Fibroblast of villous mesenchyme (primary cell): ENCODE measurements around the gene APAF1. TPM values are rescaled to one million over a fixed set of nuclear protein-coding genes. Genes with fewer than 3 reads are reported as not detected.

ENCODE experiments used
- DNase-seq: peaks from one replicate; pipeline ENCODE4 v3.0.0-alpha.2; 2010; ENCODE audit warnings: low read depth
- H3K4me3 ChIP-seq: 2 replicates; pipeline ENCODE4 v1.5.1; 2011; ENCODE audit warnings: low read depth, mild to moderate bottlenecking, low read length
- total RNA-seq: library from RNA; depleted of rRNA; stranded (reverse); fragments of >200 nt; gene quantifications from 2 replicates; pipeline ENCODE4 v1.2.3, GENCODE V29; 2012
- TF ChIP-seq, protein P1 (sequence below): IDR thresholded peaks from 2 replicates; pipeline ENCODE4 v1.5.1; 2012; ENCODE audit warnings: low read depth, mild to moderate bottlenecking, low read length; ENCODE audit not compliant: insufficient read depth

APAF1 gene
- total RNA-seq, 1 donor = 40.2 TPM

DNA sequence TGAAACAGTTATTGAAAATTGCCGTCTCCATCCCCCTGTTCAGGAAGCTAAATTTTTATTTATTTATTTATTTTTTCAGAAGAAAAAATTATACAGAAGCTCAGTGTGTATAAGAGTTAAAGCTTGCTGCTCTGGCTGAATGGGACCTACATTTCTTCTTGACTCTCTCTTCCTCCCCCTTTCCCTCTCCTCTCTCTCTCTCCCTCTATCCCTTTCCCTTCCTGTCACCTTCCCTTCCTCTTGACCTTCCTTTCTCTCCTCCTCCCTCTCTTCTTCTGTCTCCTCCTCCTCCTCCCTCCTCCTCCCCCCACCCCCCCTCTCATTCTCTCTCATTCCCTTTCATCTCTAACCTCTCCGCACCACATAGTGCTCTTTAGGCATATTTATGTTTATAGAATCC is 39.1 kb downstream of the APAF1 start:
- no peak overlapping the region for H3K4me3 ChIP-seq
- TF ChIP-seq, protein P1, sequence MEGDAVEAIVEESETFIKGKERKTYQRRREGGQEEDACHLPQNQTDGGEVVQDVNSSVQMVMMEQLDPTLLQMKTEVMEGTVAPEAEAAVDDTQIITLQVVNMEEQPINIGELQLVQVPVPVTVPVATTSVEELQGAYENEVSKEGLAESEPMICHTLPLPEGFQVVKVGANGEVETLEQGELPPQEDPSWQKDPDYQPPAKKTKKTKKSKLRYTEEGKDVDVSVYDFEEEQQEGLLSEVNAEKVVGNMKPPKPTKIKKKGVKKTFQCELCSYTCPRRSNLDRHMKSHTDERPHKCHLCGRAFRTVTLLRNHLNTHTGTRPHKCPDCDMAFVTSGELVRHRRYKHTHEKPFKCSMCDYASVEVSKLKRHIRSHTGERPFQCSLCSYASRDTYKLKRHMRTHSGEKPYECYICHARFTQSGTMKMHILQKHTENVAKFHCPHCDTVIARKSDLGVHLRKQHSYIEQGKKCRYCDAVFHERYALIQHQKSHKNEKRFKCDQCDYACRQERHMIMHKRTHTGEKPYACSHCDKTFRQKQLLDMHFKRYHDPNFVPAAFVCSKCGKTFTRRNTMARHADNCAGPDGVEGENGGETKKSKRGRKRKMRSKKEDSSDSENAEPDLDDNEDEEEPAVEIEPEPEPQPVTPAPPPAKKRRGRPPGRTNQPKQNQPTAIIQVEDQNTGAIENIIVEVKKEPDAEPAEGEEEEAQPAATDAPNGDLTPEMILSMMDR = no peak
- DNase-seq = no peak

DNA sequence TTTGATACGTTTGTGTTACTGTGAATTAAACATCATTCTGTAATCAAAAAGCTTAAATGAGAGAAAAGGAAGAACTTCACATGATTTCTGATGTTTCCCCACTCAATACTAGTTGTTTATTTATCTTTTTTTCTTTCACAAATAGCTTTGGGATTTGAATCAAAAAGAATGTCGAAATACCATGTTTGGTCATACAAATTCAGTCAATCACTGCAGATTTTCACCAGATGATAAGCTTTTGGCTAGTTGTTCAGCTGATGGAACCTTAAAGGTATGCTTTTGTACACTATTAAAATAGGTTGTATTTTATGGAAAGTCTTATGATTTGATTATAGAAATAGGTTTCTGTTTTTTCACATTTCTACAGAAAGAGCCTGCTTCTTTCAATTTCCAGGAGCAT is 41.5 kb downstream of the APAF1 start:
- TF ChIP-seq, protein P1 = no peak
- DNase-seq = peak; percentile 9
- H3K4me3 ChIP-seq = no peak overlapping the region

DNA sequence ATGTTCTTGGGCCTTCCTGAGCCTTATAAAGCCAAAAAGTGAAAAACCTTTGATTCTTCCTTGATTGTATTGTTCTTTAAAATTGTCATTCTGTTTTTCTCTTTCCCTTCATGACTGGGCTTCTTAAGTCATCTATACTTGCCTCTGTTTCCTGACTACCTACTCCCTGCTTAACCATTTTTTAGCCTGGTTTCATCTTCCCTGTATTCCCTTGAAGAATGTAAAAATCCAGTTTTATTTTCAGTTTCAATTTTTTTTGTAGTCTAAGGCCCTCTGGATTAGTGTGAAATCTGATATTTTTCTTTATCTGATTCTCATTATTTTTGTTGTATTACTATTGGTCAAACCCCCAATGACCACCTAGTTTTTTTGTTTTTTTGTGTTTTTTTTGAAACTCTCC is 46.3 kb downstream of the APAF1 start:
- DNase-seq = no peak
- TF ChIP-seq, protein P1 = no peak
- H3K4me3 ChIP-seq = no peak overlapping the region

DNA sequence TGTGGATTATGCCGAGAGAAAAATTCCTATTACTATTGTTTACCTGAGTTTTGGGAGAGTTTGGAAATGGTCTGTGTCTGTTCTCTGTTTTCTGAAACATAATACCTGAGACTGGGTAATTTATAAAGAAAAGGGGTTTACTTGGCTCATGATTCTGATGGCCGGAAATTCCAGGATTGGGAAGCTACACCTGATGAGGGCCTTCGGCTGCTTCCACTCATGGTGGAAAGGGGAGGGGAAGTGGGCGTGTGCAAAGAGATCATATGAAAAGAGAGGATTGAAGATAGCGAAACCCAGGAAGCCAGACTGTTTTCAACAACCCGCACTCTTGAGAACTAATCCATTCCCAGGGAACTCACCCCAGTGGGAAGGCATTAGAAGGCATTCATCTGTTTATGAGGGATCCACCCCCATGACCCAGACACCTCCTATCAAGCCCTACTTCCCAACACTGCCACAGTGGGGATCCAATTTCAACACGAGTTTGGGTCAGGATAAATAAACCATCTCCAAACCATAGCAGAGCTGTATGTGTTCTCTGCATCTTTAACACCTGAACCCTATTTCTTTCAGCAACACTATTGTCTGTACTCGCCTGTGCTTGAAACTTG is 51.1 kb downstream of the APAF1 start:
- DNase-seq = peak; percentile 54
- TF ChIP-seq, protein P1 = no peak
- H3K4me3 ChIP-seq = no peak overlapping the region

DNA sequence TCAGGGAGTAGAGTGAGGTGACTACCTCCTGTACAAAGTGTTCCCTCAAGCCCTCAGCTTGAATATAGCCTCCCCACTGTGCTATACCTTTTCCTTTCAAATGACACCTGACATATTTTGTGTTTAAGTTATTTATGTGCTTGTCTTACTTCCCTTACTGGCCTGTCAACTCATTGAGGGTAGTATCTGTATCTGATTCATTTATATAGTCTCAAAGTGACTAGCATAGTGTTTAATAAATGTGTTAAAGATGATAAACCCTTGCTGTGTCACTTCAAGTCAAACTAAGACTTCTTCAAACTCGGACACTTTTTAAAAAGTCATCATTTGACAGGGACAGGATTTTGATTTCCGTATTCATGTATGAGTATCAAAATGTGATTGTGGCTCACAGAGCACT is 52.1 kb downstream of the APAF1 start:
- TF ChIP-seq, protein P1 = no peak
- H3K4me3 ChIP-seq = no peak overlapping the region
- DNase-seq = no peak

DNA sequence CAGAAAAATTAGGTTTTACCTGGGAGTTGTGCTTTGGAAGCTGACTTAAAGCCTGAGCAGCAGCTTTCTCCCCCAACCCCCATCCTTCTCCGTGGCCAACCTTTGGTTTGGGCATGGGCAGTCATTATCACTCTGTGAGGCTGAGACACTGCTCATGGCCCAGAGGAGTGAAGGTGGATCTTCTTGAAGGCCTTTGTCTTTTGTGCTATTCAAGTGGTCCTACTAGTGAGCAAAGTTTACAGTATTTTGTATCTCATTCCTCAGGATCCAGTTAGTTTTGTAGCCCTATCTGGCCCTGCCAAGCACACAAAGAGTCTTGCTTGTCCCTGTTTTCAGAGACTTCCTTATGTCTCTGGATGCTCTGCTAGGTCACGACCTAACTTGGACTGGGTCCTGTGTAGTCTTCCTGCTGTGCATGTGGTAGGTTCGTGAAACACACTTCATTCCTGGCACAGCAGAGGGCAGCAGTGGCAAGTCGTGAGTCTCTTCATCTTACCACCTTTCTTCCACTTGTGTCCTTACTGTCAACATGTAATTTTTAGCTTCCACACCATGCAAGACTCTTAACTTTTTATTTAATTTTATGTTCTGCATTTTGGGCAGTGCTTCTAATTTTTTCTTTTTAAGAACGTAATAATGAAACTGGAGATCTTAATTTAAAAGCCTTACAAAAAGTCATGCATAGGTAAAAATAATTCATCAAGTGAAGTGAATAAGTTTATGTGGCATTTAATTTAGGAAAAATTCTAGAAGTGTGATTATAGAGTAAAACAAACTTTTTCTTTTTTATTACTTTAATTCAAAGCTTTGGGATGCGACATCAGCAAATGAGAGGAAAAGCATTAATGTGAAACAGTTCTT is 53.7 kb downstream of the APAF1 start:
- TF ChIP-seq, protein P1 = peak; percentile 54
- no peak overlapping the region for H3K4me3 ChIP-seq
- DNase-seq = peak; percentile 48
